Stimulated activated CD8-positive, alpha-beta memory T cell treated with anti-CD3 and anti-CD28 coated beads, Interleukin-4, amount 100 ng/mL, for 24 hours (primary cell): ENCODE measurements around the gene ANKRD28.
"Not testable (repeated sequence)": the region's sequence is repeated elsewhere in the genome, so short reads cannot be mapped to it uniquely, and the experiment has no call there.

Source experiments
- DNase-seq: peaks from one replicate; pipeline ENCODE4 v3.0.0-alpha.2; 2020; ENCODE audit warnings: low read depth

Gene ANKRD28

GRCh38 chr3:15801298-15801697, 3.5 kb upstream of the ANKRD28 start:
- no peak for DNase-seq

GRCh38 chr3:15800780-15801179, 3.0 kb upstream of the ANKRD28 start:
- no peak for DNase-seq

- DNase-seq: no peak
These were observed 2.5 kb upstream of the ANKRD28 start for GRCh38 chr3:15800327-15800726.

- no peak for DNase-seq
These were observed 910 bp upstream of the ANKRD28 start for GRCh38 chr3:15798533-15799245.

DNA sequence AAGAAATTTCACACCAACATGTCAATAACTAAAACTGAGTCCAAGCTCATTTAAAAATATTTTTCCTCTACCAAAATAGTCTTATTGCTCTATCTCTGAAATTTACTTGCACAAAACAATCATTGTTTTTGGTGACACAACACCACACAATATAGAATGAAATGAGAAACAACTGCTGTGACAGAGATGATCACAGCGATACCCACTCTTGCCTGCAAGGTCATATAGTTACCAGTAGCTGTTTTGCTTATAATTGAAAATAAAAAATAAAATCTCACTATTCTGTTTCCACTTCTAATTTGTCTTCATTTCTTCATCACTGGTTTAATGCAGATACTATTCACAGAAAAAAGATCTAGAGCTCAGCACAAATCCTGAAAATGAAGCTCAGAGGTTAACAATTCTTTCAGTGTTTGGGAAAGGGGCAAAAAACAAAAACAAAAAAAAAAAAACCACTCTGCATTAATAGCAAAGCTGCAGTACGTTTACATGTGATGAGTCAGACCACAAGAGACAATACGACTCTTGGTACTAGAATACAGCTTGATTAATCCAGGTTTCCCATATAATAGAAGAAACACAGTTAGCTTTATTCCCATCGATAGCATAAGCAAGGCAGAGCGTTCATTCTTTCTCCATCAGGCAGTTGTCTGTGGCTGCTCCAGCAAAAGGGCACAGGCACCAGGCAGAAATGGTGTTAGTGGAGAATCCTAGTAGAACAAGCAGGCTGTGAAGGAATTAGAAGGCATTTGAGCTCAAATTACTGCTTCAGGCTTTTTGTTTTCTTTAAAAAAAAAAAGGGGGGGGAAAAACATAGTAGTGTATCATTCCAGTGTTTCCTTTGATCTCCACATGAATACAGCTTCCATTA, 773 bp downstream of the ANKRD28 start:
- no peak for DNase-seq

DNA sequence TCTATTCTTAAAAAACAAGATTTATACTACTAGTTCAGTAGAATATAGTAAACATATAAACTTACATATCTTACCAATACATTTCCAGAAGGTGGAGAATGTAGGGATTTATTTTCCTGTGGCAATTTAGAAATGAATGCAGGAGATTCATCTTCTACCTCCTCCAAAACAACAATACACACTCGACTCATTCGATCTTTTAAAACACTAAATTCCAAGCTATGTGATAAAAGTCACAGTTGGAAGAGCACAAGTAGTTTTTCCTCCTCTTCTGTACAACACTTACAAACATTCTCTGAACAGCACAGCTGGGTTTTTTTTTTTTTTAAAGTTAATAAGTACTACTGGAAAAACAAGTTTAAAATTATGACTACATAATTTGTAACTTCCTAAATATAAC, 1.4 kb downstream of the ANKRD28 start:
- DNase-seq: no peak

- DNase-seq: no peak
These were observed 2.0 kb downstream of the ANKRD28 start for GRCh38 chr3:15795651-15796308.

- no peak for DNase-seq
These were observed 2.7 kb downstream of the ANKRD28 start for GRCh38 chr3:15794842-15795650.

- DNase-seq: no peak
These were observed 3.4 kb downstream of the ANKRD28 start for GRCh38 chr3:15794303-15794771.

GRCh38 chr3:15791525-15791924, 6.3 kb downstream of the ANKRD28 start:
- no peak for DNase-seq

- no peak for DNase-seq
These were observed 9.8 kb downstream of the ANKRD28 start for GRCh38 chr3:15787941-15788340.

DNA sequence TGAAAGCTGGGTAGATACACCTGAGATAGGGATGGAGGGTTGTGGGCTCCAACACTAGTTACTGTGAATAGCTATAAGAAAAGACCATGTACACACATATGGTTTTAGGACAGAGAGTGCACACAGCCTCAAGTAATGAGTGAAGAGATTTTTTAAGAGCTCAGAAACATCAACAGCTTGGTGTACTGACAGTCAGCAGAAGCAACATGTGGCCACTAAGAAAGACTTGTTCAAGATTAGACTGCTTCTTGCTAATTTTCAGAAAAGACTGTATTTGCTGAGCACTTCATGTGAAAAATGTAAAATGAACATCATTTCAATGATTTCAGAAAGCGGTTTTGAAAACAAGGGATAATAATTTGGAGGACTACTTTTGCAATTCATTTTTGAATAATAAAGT, 10.3 kb downstream of the ANKRD28 start:
- DNase-seq: no peak

- no peak for DNase-seq
These were observed 14.3 kb downstream of the ANKRD28 start for GRCh38 chr3:15783361-15783969.

DNA sequence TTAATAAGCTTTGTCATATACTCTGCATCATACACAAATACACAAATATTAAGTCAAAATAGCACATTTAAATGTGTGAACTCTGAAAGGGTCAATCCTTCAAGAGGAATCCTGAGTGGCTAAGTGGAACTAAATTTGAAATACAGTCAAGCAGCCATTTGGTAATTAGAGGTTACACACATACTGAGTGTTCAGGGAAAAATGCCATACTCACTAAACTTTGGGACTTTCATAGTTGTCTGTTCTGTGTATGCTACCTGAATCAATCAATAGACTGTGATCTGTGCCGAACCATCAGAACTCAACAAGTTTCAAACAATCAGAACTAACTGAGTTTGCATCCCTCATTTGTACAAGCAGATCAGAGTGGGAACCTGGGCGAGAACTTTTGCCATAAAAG, 15.3 kb downstream of the ANKRD28 start:
- no peak for DNase-seq

DNA sequence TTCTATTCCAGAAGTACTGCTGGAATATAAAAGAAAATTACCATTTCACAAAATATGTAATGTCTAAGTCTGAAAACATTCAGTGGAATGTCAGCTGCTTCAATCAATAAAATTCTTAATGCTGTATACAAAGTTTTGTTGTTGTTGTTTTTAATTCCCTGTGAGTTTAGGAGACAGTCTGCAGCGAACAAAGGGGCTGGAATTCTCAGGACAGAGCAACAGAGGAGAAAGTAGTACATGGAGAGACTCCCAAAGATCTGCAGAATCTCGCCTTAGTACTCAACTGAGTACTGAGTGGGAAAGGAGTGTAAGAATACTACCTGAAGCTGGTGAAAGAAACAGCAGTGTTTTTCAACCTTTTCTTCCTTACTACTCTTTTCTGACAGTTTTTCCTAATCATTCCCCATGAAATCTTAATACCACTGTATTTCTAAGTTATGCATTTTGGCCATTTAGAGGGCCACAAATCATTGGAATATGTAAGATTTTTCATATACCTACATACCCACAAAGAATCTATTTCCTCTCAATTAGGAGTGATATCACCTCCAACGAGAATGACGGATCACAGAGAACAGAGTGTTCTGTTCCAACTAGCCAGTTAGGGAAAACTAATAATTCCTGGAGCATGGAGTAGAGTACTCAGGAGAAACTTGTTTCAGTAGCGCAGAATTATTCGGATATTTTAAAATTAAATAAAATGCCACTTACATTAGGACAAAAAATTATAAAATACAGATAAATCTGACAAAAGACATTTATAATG, 16.0 kb downstream of the ANKRD28 start:
- DNase-seq: no peak

- no peak for DNase-seq
These were observed 16.6 kb downstream of the ANKRD28 start for GRCh38 chr3:15781131-15781530.

DNA sequence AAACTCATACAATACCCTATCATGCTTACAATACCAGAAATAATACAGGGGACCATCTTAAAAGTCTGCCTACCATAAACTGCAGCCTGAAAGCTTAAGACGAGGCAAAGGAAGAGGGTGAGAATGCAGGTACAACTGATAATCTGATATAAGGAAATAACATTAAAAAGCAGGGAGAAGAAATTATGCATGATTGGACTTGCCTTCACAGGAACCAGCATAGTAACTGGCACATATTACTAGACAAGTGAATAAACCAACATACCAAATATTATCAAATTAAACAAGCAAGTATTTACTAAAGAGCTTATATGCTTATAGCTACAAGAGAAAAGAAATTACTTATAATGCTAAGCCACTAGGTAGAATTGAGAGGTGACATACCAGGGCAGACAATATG, 18.7 kb downstream of the ANKRD28 start:
- DNase-seq: no peak

GRCh38 chr3:15778332-15778858, 19.4 kb downstream of the ANKRD28 start:
- no peak for DNase-seq

DNA sequence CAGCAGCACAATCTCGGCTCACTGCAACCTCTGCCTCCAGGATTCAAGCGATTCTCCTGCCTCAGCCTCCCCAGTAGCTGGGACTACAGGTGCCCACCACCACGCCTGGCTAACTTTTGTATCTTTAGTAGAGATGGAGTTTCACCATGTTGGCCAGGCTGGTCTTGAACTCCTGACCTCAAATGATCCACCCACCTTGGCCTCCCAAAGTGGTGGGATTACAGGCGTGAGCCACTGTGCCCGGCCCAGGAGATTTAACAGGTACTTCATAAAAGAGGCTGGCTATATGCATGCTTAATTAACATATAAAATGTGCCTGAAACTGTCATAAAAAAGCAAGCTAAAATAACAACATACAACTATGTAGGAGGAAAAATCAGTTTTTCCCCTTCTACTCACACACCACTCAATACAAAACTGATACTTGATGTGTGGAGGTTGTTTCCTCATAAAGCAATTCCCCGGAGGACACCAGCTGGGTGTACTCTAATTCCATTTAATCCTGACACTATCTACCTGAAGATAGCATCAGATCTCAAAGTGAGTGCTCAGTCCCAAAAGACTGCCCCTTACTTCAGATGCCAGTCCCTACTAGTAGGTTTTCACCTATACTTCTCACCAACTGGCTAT, 22.7 kb downstream of the ANKRD28 start:
- DNase-seq: not testable (repeated sequence)

- no peak for DNase-seq
These were observed 26.3 kb downstream of the ANKRD28 start for GRCh38 chr3:15771444-15771843.
